Raji (cell line): Measurements from ENCODE around the gene NCR2.

ENCODE experiments used
- POLR2A ChIP-seq: IDR thresholded peaks from 2 replicates; pipeline ENCODE4 v1.6.1; 2011; ENCODE audit warnings: low read depth, low read length, control low read depth; ENCODE audit not compliant: insufficient read depth

The NCR2 gene

GRCh38 chr6:41367700-41368099 is 32.3 kb downstream of the NCR2 start:
- no peak for TF ChIP-seq POLR2A

- no peak for TF ChIP-seq POLR2A
Observed at GRCh38 chr6:41370488-41371111, 35.2 kb downstream of the NCR2 start.

GRCh38 chr6:41371461-41371991 is 36.1 kb downstream of the NCR2 start:
- TF ChIP-seq POLR2A = no peak

GRCh38 chr6:41371992-41372831 is 36.8 kb downstream of the NCR2 start:
- TF ChIP-seq POLR2A = no peak

- TF ChIP-seq POLR2A = no peak
Observed at GRCh38 chr6:41372832-41373626, 37.6 kb downstream of the NCR2 start.

GRCh38 chr6:41373627-41373918 is 38.2 kb downstream of the NCR2 start:
- TF ChIP-seq POLR2A = no peak

GRCh38 chr6:41373919-41374617 is 38.7 kb downstream of the NCR2 start:
- no peak for TF ChIP-seq POLR2A

- no peak for TF ChIP-seq POLR2A
Observed at GRCh38 chr6:41374618-41375590, 39.5 kb downstream of the NCR2 start.

GRCh38 chr6:41375598-41376151 is 40.3 kb downstream of the NCR2 start:
- no peak for TF ChIP-seq POLR2A

GRCh38 chr6:41376176-41376575 is 40.8 kb downstream of the NCR2 start:
- no peak for TF ChIP-seq POLR2A

GRCh38 chr6:41377071-41377470 is 41.7 kb downstream of the NCR2 start:
- TF ChIP-seq POLR2A = no peak

GRCh38 chr6:41379306-41379705 is 43.9 kb downstream of the NCR2 start:
- no peak for TF ChIP-seq POLR2A

- no peak for TF ChIP-seq POLR2A
Observed at GRCh38 chr6:41386594-41386993, 51.2 kb downstream of the NCR2 start.

GRCh38 chr6:41392246-41392645 is 56.8 kb downstream of the NCR2 start:
- no peak for TF ChIP-seq POLR2A
